Breast epithelium (tissue), 4 donors: Measurements from ENCODE around the gene GPR17. TPM values are rescaled to one million over a fixed set of nuclear protein-coding genes. Genes with fewer than 3 reads are reported as not detected.

ENCODE experiments used
- DNase-seq, 2 donors: peaks; one replicate each; pipeline ENCODE4 v3.0.0-alpha.2; 2019; ENCODE audit warnings: low spot score in 2 of 2
- H3K27ac ChIP-seq, 2 donors: fragments of 200-600 bp; sonication (generic) in 1 of 2; one replicate each; pipeline ENCODE4 v1.5.1; 2016 to 2019; ENCODE audit warnings: mild to moderate bottlenecking in 1 of 2
- H3K27me3 ChIP-seq, 2 donors: fragments of 200-600 bp; sonication (generic) in 1 of 2; one replicate each; pipeline versions ENCODE4 v1.5.1 to v1.6.0; 2017 to 2019; ENCODE audit warnings: control low read depth in 1 of 2, mild to moderate bottlenecking in 1 of 2
- H3K36me3 ChIP-seq: fragments of 200-600 bp; one replicate; pipeline ENCODE4 v1.5.1; 2019
- H3K4me1 ChIP-seq, 2 donors: fragments of 200-600 bp; sonication (generic); one replicate each; pipeline ENCODE4 v1.5.1; 2016 to 2019; ENCODE audit warnings: control low read depth in 1 of 2
- H3K4me3 ChIP-seq, 3 donors: fragments of 200-600 bp; sonication (generic); 1 replicate in 2 of 3; 2 replicates in 1 of 3; pipeline ENCODE4 v1.5.1; 2016 to 2019; ENCODE audit warnings: mild to moderate bottlenecking in 3 of 3, moderate library complexity in 2 of 3
- H3K9me3 ChIP-seq, 2 donors: fragments of 200-600 bp; sonication (generic) in 1 of 2; one replicate each; pipeline ENCODE4 v1.5.1; 2016 to 2019; ENCODE audit warnings: control low read depth in 1 of 2
- CTCF ChIP-seq, 3 donors: fragments of 450-650 bp; IDR thresholded peaks; one replicate each; pipeline ENCODE4 v1.5.1; 2016 to 2017; ENCODE audit warnings: antibody characterized with exemption in 3 of 3, mild to moderate bottlenecking in 3 of 3, moderate library complexity in 3 of 3
- POLR2A ChIP-seq: fragments of 450-650 bp; IDR thresholded peaks from one replicate; pipeline ENCODE4 v1.6.1; 2016; ENCODE audit warnings: antibody characterized with exemption, mild to moderate bottlenecking, moderate library complexity
- POLR2AphosphoS5 ChIP-seq, 3 donors: sonication (generic); formaldehyde crosslinking; IDR thresholded peaks; one replicate each; pipeline ENCODE4 v1.6.1; 2017; ENCODE audit warnings: antibody characterized with exemption in 3 of 3
- intact Hi-C: fragments of 100-400 bp; cut with DNase I; formaldehyde crosslinking; loops from one replicate; pipeline ENCODE4 v1.15.1; 2023; ENCODE audit warnings: low total_unique reads
- total RNA-seq, 3 donors: library from RNA; depleted of rRNA; stranded (reverse); fragments of >200 nt; gene quantifications; one replicate each; pipeline ENCODE4 v1.1.0, GENCODE V29; 2016

The GPR17 gene
- total RNA-seq, 3 donors from 2014 or later: not detected

GRCh38 chr2:127607399-127607908 is 38.5 kb upstream of the GPR17 start:
- Histone ChIP-seq H3K4me1 (no peaks in the 10 kb centered on the region), H3K9me3 (peaks cover 7 to 14% of the 10 kb centered on the region in 2 donors), H3K27ac (no peak overlapping the region), H3K36me3 (no peaks in the 10 kb centered on the region), H3K4me3 (no peak overlapping the region), H3K27me3 (no peaks in the 10 kb centered on the region)
- intact Hi-C loops: no loop called here
- no peak for DNase-seq
- TF ChIP-seq POLR2A (no peak), POLR2AphosphoS5 (IDR thresholded peaks at IDR 0.05) (no peak), CTCF (IDR thresholded peaks at IDR 0.05) (no peak)

GRCh38 chr2:127608061-127609030 is 37.6 kb upstream of the GPR17 start:
- no peak overlapping the region for H3K27ac ChIP-seq
- no peak for DNase-seq
- no peaks in the 10 kb centered on the region for H3K36me3 ChIP-seq
- no peaks in the 10 kb centered on the region for H3K4me1 ChIP-seq
- TF ChIP-seq CTCF (IDR thresholded peaks at IDR 0.05) (no peak), POLR2AphosphoS5 (IDR thresholded peaks at IDR 0.05) (no peak), POLR2A (no peak)
- no peak overlapping the region for H3K4me3 ChIP-seq
- intact Hi-C loops: no loop called here
- H3K27me3 ChIP-seq: no peaks in the 10 kb centered on the region
- H3K9me3 ChIP-seq: peaks cover 14 to 16% of the 10 kb centered on the region in 2 donors

- H3K27me3 ChIP-seq: no peaks in the 10 kb centered on the region
- no peaks in the 10 kb centered on the region for H3K4me1 ChIP-seq
- H3K4me3 ChIP-seq: no peak overlapping the region
- intact Hi-C loops: no loop called here
- no peak overlapping the region for H3K27ac ChIP-seq
- DNase-seq: no peak
- peaks cover 14 to 21% of the 10 kb centered on the region in 2 donors for H3K9me3 ChIP-seq
- H3K36me3 ChIP-seq: no peaks in the 10 kb centered on the region
- TF ChIP-seq POLR2A (no peak), POLR2AphosphoS5 (IDR thresholded peaks at IDR 0.05) (no peak), CTCF (IDR thresholded peaks at IDR 0.05) (no peak)
Measured at GRCh38 chr2:127609031-127609751, 36.8 kb upstream of the GPR17 start.

GRCh38 chr2:127609818-127610217 is 36.1 kb upstream of the GPR17 start:
- no peaks in the 10 kb centered on the region for H3K27me3 ChIP-seq
- H3K27ac ChIP-seq: no peak overlapping the region
- H3K4me3 ChIP-seq: no peak overlapping the region
- TF ChIP-seq POLR2A: no peak
- TF ChIP-seq POLR2AphosphoS5 (IDR thresholded peaks at IDR 0.05): no peak
- TF ChIP-seq CTCF (IDR thresholded peaks at IDR 0.05): no peak
- intact Hi-C loops: no loop called here
- DNase-seq: no peak
- no peaks in the 10 kb centered on the region for H3K4me1 ChIP-seq
- H3K9me3 ChIP-seq: peaks cover 14 to 21% of the 10 kb centered on the region in 2 donors
- no peaks in the 10 kb centered on the region for H3K36me3 ChIP-seq
